Gastrocnemius medialis (tissue), 4 donors: ENCODE measurements around the gene ATP5PB. TPM values are rescaled to one million over a fixed set of nuclear protein-coding genes. Genes with fewer than 3 reads are reported as not detected.

Experiments used
- ATAC-seq, 2 donors: fragments of 150-250 bp; one replicate each; pipeline ENCODE4 v1.9.1; 2016
- DNase-seq, 2 donors: peaks; one replicate each; pipeline ENCODE4 v3.0.0-alpha.2; 2019
- H3K27ac ChIP-seq, 4 donors: fragments of 200-600 bp; sonication (generic); 1 replicate in 1 of 4; 2 replicates in 3 of 4; pipeline ENCODE4 v1.5.1; 2016 to 2018; ENCODE audit warnings: mild to moderate bottlenecking in 2 of 4, moderate library complexity in 1 of 4
- H3K27me3 ChIP-seq, 3 donors: fragments of 200-600 bp; sonication (generic) in 2 of 3; 1 replicate in 1 of 3; 2 replicates in 2 of 3; pipeline versions ENCODE4 v1.5.1 to v1.6.0; 2016 to 2019; ENCODE audit warnings: mild to moderate bottlenecking in 1 of 3, moderate library complexity in 1 of 3
- H3K36me3 ChIP-seq, 2 donors: fragments of 200-600 bp; sonication (generic) in 1 of 2; one replicate each; pipeline ENCODE4 v1.5.1; 2017 to 2018
- H3K4me1 ChIP-seq, 2 donors: fragments of 200-600 bp; sonication (generic) in 1 of 2; one replicate each; pipeline ENCODE4 v1.5.1; 2016 to 2017; ENCODE audit warnings: mild to moderate bottlenecking in 2 of 2
- H3K4me3 ChIP-seq, 4 donors: fragments of 200-600 bp; sonication (generic) in 3 of 4; 1 replicate in 1 of 4; 2 replicates in 3 of 4; pipeline ENCODE4 v1.5.1; 2016 to 2019; ENCODE audit warnings: mild to moderate bottlenecking in 2 of 4
- H3K9me3 ChIP-seq, 3 donors: fragments of 200-600 bp; sonication (generic) in 2 of 3; 1 replicate in 1 of 3; 2 replicates in 2 of 3; pipeline ENCODE4 v1.5.1; 2016 to 2019
- POLR2A ChIP-seq, 2 donors: fragments of 450-650 bp; IDR thresholded peaks; one replicate each; pipeline ENCODE4 v1.6.1; 2017; ENCODE audit warnings: antibody characterized with exemption in 2 of 2, mild to moderate bottlenecking in 2 of 2, moderate library complexity in 2 of 2
- in situ Hi-C, 4 donors: fragments of 200-750 bp; cut with MboI; loops; one replicate each; pipeline versions ENCODE4 v1.15.0 to v1.8.0; 2017; ENCODE audit warnings: low sequenced_read_pairs in 4 of 4
- intact Hi-C: fragments of 100-400 bp; cut with DNase I; formaldehyde crosslinking; loops from one replicate; pipeline ENCODE4 v1.15.1; 2023; ENCODE audit warnings: low total_unique reads
- total RNA-seq, 4 donors: library from RNA; depleted of rRNA; stranded (reverse); fragments of >200 nt; gene quantifications; one replicate each; pipeline versions ENCODE4 v1.1.0 to v1.2.3, GENCODE V29; 2016
- TF ChIP-seq, protein P1 (sequence below), 5 experiments: fragments of 450-650 bp in 3 of 5; fragments of 200-600 bp in 2 of 5; sonication (generic) in 2 of 5; IDR thresholded peaks in 4 of 5; conservative IDR thresholded peaks in 1 of 5; 1 replicate in 4 of 5; 2 replicates in 1 of 5; pipeline ENCODE4 v1.5.1; 2016 to 2019; ENCODE audit warnings: antibody characterized with exemption in 5 of 5, mild to moderate bottlenecking in 3 of 5, moderate library complexity in 3 of 5

The ATP5PB gene
- total RNA-seq, 4 donors from 2014 or later = 232 to 350 (median 266) TPM

DNA sequence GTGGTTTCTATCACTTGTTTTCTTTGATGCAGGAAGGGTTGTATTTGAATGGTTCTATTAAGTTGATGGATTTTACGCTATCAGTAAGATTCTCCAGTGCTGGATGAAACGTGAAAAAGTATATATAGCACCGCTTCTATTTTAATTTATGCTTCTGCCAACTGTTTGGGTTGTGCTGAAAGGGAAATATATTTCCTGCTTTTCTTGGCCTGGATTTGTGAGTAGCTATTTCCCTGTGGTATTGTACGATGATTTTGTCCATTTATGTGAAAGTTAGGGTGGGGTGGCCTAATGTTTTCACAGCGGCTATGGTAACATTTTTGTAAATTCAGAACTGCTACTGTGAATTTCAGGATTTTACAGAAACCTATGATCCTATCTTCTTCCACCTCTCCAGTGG is 24.8 kb downstream of the ATP5PB start:
- TF ChIP-seq, protein P1, sequence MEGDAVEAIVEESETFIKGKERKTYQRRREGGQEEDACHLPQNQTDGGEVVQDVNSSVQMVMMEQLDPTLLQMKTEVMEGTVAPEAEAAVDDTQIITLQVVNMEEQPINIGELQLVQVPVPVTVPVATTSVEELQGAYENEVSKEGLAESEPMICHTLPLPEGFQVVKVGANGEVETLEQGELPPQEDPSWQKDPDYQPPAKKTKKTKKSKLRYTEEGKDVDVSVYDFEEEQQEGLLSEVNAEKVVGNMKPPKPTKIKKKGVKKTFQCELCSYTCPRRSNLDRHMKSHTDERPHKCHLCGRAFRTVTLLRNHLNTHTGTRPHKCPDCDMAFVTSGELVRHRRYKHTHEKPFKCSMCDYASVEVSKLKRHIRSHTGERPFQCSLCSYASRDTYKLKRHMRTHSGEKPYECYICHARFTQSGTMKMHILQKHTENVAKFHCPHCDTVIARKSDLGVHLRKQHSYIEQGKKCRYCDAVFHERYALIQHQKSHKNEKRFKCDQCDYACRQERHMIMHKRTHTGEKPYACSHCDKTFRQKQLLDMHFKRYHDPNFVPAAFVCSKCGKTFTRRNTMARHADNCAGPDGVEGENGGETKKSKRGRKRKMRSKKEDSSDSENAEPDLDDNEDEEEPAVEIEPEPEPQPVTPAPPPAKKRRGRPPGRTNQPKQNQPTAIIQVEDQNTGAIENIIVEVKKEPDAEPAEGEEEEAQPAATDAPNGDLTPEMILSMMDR (IDR thresholded peaks at IDR 0.05 in 4 of 5, conservative IDR thresholded peaks at IDR 0.05 in 1 of 5) = no peak
- TF ChIP-seq POLR2A (IDR thresholded peaks at IDR 0.05) = no peak
- DNase-seq (no peak), ATAC-seq (no peak)
- Histone ChIP-seq H3K27ac (peak overlapping the region; percentile 3 to 60 (median 46)), H3K9me3 (no peaks in the 10 kb centered on the region), H3K36me3 (peaks cover 0 to 59% of the 10 kb centered on the region in 2 donors), H3K27me3 (no peaks in the 10 kb centered on the region), H3K4me1 (peaks cover 0 to 4% of the 10 kb centered on the region in 2 donors), H3K4me3 (peak overlapping the region in 3 of 4 donors; percentile 7 to 30 (median 15))
- intact Hi-C loops (no loop called here), in situ Hi-C loops (no loop called here)

DNA sequence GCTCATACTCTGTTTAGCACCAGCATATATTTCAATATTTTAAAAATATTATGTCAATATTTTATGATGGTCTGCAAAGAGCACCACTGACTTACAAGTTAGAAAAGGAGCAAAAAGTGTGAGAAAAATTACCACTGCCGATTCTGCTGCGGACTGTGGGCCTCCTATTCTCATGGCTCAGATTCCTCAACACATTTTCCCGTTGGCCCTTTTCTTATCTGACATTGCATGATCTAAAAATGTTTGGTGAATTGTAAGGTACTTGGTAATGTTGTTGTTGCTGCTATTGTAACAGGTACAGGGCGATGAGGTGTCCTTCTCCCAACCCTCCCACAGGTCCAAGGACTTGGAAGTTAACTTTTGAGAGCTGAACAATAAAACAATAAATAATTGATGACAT is 25.3 kb downstream of the ATP5PB start:
- peaks cover 0 to 4% of the 10 kb centered on the region in 2 donors for H3K4me1 ChIP-seq

DNA sequence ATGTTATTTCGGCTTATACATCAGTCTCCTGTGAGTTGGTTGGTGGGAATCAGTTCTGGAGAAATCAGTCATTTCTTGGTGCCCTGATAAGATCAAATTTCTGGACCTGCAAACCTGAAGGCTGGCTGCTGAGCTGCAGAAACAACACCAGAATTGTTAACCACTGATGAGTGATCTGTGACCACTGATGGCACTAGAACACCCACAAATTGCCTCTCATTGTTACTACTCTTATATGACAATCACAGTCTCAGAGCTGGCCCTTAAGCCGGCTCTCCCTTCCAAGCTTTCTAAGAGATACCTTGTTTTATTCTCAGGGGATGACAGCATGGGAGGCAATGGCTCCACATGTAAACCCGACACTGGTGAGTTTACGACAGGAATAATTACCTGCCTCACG is 26.4 kb downstream of the ATP5PB start:
- no peak for TF ChIP-seq POLR2A (IDR thresholded peaks at IDR 0.05)
- TF ChIP-seq, protein P1 (IDR thresholded peaks at IDR 0.05 in 4 of 5, conservative IDR thresholded peaks at IDR 0.05 in 1 of 5) = no peak
- Histone ChIP-seq H3K4me3 (no peak overlapping the region), H3K27ac (peak overlapping the region in 1 of 4 donors; percentile 6), H3K4me1 (peaks cover 0 to 4% of the 10 kb centered on the region in 2 donors), H3K27me3 (no peaks in the 10 kb centered on the region), H3K9me3 (no peaks in the 10 kb centered on the region), H3K36me3 (peaks cover 0 to 43% of the 10 kb centered on the region in 2 donors)
- DNase-seq = no peak
- in situ Hi-C loops (no loop called here), intact Hi-C loops (no loop called here)
- ATAC-seq = no peak

More for the DNA sequence above, 25.3 kb downstream of the ATP5PB start:
- Histone ChIP-seq H3K36me3 (peaks cover 0 to 54% of the 10 kb centered on the region in 2 donors), H3K27me3 (no peaks in the 10 kb centered on the region), H3K4me3 (peak overlapping the region in 2 of 4 donors; percentile 15 to 30), H3K27ac (peak overlapping the region; percentile 3 to 60 (median 46)), H3K9me3 (no peaks in the 10 kb centered on the region)
- no peak for DNase-seq
- in situ Hi-C loops (no loop called here), intact Hi-C loops (no loop called here)
- TF ChIP-seq, protein P1 (IDR thresholded peaks at IDR 0.05 in 4 of 5, conservative IDR thresholded peaks at IDR 0.05 in 1 of 5) = no peak
- TF ChIP-seq POLR2A (IDR thresholded peaks at IDR 0.05) = no peak
- no peak for ATAC-seq

DNA sequence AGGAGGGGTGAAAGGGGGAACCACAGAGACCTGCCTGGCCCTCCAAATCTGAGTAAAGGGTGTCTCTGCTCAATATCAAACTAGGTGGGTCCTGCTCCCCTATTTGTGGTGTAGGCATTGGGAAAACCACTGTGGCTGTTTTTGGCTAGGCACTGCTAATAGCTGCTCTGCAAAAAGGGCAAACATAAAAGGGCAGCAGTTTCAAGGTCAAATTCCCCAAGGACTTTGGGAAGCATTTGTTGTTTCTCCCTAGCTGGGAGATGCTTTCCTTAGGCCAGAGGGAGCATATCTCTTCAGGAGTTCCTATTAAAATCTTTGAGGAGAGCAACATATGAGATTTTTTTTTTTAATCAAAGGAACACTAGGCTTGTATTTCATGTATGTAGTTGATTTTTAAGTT is 26.9 kb downstream of the ATP5PB start:
- Histone ChIP-seq H3K27me3 (no peaks in the 10 kb centered on the region), H3K4me3 (no peak overlapping the region), H3K4me1 (peaks cover 0 to 5% of the 10 kb centered on the region in 2 donors), H3K27ac (peak overlapping the region in 1 of 4 donors; percentile 6), H3K36me3 (peaks cover 0 to 37% of the 10 kb centered on the region in 2 donors), H3K9me3 (no peaks in the 10 kb centered on the region)
- intact Hi-C loops (no loop called here), in situ Hi-C loops (no loop called here)
- no peak for TF ChIP-seq POLR2A (IDR thresholded peaks at IDR 0.05)
- TF ChIP-seq, protein P1 (IDR thresholded peaks at IDR 0.05 in 4 of 5, conservative IDR thresholded peaks at IDR 0.05 in 1 of 5) = no peak
- DNase-seq = no peak
- no peak for ATAC-seq
